LHCN-M2 (cell line): Measurements from ENCODE around the gene KLHDC8A. TPM values are rescaled to one million over a fixed set of nuclear protein-coding genes. Genes with fewer than 3 reads are reported as not detected.
A peak's percentile ranks its signal among the peaks of the same experiment; 100 is the strongest.

Experiments
- DNase-seq: peaks from one replicate; pipeline ENCODE4 v3.0.0-alpha.2; 2012; ENCODE audit warnings: low read depth
- total RNA-seq: library from RNA; depleted of rRNA; stranded (reverse); fragments of >200 nt; gene quantifications from 2 replicates; pipeline ENCODE4 v1.2.3, GENCODE V29; 2014

KLHDC8A gene
- total RNA-seq, 1 experiment from 2014 or later, result not detected

GRCh38 chr1:205345761-205346160 is 11.0 kb downstream of the KLHDC8A start:
- DNase-seq, result no peak

GRCh38 chr1:205344066-205344928 is 12.4 kb downstream of the KLHDC8A start:
- DNase-seq, result no peak

GRCh38 chr1:205343431-205344065 is 13.2 kb downstream of the KLHDC8A start:
- no peak for DNase-seq

GRCh38 chr1:205342986-205343385 is 13.7 kb downstream of the KLHDC8A start:
- no peak for DNase-seq

GRCh38 chr1:205340676-205341075 is 16.0 kb downstream of the KLHDC8A start:
- DNase-seq, result no peak

GRCh38 chr1:205339717-205340116 is 17.0 kb downstream of the KLHDC8A start:
- DNase-seq, result no peak

GRCh38 chr1:205339197-205339702 is 17.5 kb downstream of the KLHDC8A start:
- no peak for DNase-seq

- DNase-seq, result no peak
Observed at GRCh38 chr1:205338011-205338410, 18.7 kb downstream of the KLHDC8A start.

GRCh38 chr1:205337481-205337880 is 19.2 kb downstream of the KLHDC8A start:
- no peak for DNase-seq

- peak; percentile 67 for DNase-seq
Observed at GRCh38 chr1:205335692-205336091, 21.0 kb downstream of the KLHDC8A start.

- no peak for DNase-seq
Observed at GRCh38 chr1:205332015-205332791, 24.5 kb downstream of the KLHDC8A start.

- DNase-seq, result no peak
Observed at GRCh38 chr1:205330150-205330549, 26.6 kb downstream of the KLHDC8A start.

- no peak for DNase-seq
Observed at GRCh38 chr1:205329719-205330118, 27.0 kb downstream of the KLHDC8A start.

GRCh38 chr1:205328476-205328875 is 28.2 kb downstream of the KLHDC8A start:
- no peak for DNase-seq

- no peak for DNase-seq
Observed at GRCh38 chr1:205326812-205327466, 29.8 kb downstream of the KLHDC8A start.

- peak; percentile 66 for DNase-seq
Observed at GRCh38 chr1:205325334-205325884, 31.3 kb downstream of the KLHDC8A start.

- no peak for DNase-seq
Observed at GRCh38 chr1:205324781-205325180, 31.9 kb downstream of the KLHDC8A start.

- no peak for DNase-seq
Observed at GRCh38 chr1:205323794-205324193, 32.9 kb downstream of the KLHDC8A start.

GRCh38 chr1:205321959-205322283 is 34.8 kb downstream of the KLHDC8A start:
- no peak for DNase-seq

- DNase-seq, result peak; percentile 73
Observed at GRCh38 chr1:205321162-205321958, 35.4 kb downstream of the KLHDC8A start, which contains the start of gene NUAK2. Gene NUAK2, minus strand, starts transcription at chr1:205321745. Its CDS starts 117 bp downstream, at chr1:205321628.
